DND-41 (cell line): ENCODE data around the gene CRYL1.

Experiments
- EZH2 ChIP-seq: IDR thresholded peaks from 3 replicates; pipeline ENCODE4 v1.6.1; 2012; ENCODE audit warnings: borderline replicate concordance, low read depth, mild to moderate bottlenecking, moderate library complexity, low read length, inconsistent platforms; ENCODE audit not compliant: severe bottlenecking
- TF ChIP-seq, protein P1 (sequence below): IDR thresholded peaks from 2 replicates; pipeline ENCODE4 v1.5.1; 2012; ENCODE audit warnings: borderline replicate concordance, low read length, moderate library complexity, mild to moderate bottlenecking; ENCODE audit not compliant: poor library complexity, severe bottlenecking; ENCODE audit errors: extremely low read depth

DNA sequence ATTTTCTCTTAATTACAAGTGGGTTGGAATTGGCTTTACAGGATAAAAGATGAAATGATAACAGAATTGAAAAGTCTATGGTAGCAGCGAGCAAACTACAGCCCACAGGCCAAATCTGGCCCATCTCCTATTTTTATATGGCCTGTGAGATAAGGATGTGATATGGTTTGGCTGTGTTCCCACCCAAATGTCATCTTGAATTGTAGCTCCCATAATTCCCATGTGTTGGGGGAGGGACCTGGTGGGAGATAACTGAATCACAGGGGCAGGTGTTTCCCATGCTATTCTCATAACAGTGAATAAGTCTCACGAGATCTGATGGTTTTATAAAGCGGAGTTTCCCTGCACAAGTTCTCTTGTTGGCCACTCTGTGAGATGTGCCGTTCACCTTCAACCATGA lies 19.0 kb downstream of the CRYL1 start:
- no peak for TF ChIP-seq EZH2
- TF ChIP-seq, protein P1, sequence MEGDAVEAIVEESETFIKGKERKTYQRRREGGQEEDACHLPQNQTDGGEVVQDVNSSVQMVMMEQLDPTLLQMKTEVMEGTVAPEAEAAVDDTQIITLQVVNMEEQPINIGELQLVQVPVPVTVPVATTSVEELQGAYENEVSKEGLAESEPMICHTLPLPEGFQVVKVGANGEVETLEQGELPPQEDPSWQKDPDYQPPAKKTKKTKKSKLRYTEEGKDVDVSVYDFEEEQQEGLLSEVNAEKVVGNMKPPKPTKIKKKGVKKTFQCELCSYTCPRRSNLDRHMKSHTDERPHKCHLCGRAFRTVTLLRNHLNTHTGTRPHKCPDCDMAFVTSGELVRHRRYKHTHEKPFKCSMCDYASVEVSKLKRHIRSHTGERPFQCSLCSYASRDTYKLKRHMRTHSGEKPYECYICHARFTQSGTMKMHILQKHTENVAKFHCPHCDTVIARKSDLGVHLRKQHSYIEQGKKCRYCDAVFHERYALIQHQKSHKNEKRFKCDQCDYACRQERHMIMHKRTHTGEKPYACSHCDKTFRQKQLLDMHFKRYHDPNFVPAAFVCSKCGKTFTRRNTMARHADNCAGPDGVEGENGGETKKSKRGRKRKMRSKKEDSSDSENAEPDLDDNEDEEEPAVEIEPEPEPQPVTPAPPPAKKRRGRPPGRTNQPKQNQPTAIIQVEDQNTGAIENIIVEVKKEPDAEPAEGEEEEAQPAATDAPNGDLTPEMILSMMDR, result no peak
